ENCODE measurements around the gene HORMAD2. TPM values are rescaled to one million over a fixed set of nuclear protein-coding genes. Genes with fewer than 3 reads are reported as not detected.

Gene HORMAD2
- total and polyA plus RNA-seq, 9 of the 15 experiments (the other 6 are each of a cell fraction or from before 2014, with no cell fraction given) = not detected

DNA sequence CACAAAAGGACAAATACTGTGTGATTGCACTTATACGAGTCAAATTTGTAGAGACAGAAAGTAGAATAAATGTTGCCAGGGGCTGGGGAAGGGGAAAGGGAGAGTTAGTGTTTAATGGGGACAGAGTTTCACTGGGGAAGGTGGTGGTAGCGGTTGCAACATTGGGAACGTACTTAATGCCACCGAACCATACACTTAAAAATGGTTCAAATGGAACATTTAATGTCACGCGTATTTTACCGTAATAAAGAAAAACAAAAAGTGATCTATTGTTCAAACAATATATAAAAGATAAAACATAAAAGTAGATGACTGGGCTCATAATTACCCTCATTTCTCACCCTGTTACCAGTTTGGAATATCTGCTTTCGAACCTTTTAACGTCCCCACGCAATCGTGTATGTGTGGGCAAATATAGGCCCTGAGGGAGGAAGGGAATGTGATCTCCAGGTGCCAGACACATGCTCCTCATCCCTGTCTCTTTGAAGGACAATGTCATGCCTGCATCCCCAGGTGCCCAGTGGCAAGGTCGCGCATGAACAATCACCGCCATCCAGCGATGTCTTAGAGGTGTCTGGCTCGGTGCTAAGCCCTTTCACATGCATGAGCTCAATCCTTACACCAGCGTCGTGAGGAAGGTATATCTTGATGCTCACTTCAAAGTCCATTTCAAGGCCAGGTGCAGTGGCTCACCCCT lies 131.0 kb downstream of the HORMAD2 start:
- in situ Hi-C loops (cut with MboI) (no loop called here), intact Hi-C loops (cut with micrococcal nuclease) (no loop called here)
- ATAC-seq = no peak
- POLR2A ChIA-PET = interaction anchor here (0.7 kb wide), 1 partner anchor 19 kb away, joined by 8 read pairs; no protein-coding TSS in a partner anchor
- Histone ChIP-seq H3K27me3 (ENCODE audit: control insufficient read depth in 2 of 2, insufficient read depth in 2 of 2, low read length in 2 of 2) (no peaks in the 10 kb centered on the region), H2AFZ (ENCODE audit: low read depth, low read length) (no peak overlapping the region), H3K9me1 (ENCODE audit: control insufficient read depth, insufficient read depth, low read length) (no peaks in the 10 kb centered on the region), H3K9ac (ENCODE audit: insufficient read depth in 1 of 2, low read depth in 2 of 2, low read length in 2 of 2) (no peak overlapping the region), H3K9me3 (replicated peaks; ENCODE audit: control insufficient read depth, insufficient read depth, low read depth, low read length) (no peaks in the 10 kb centered on the region), H3K27ac (ENCODE audit: extremely low read depth, low read depth, low read length) (no peak overlapping the region), H3K4me3 (no peak overlapping the region), H3K79me2 (ENCODE audit: control insufficient read depth, insufficient read depth, low read length) (no peaks in the 10 kb centered on the region), H4K20me1 (replicated peaks; ENCODE audit: control insufficient read depth, insufficient read depth, low read length) (no peaks in the 10 kb centered on the region), H3K4me1 (replicated peaks in 1 of 2; ENCODE audit: control insufficient read depth in 2 of 2, insufficient read depth in 2 of 2, low read length in 2 of 2) (peaks cover 24 to 39% of the 10 kb centered on the region in 2 experiments), H3K36me3 (ENCODE audit: control insufficient read depth, insufficient read depth, low read length) (no peaks in the 10 kb centered on the region), H3K4me2 (ENCODE audit: insufficient read depth, low read length) (no peak overlapping the region)
- BruUV-seq (replicated peaks) = no TSS peak
- no peak for DNase-seq (ENCODE audit: extremely low read depth in 1 of 4, low spot score in 3 of 4)
- WGBS (ENCODE audit: insufficient coverage, low coverage, missing lambda C conversion rate) = 85% methylated on average over 17 of the region's 18 CpGs
- CTCF ChIA-PET (ENCODE audit: low intra/inter-chr PET ratio) = no interaction called here
- no peak for FAIRE-seq
- TF ChIP-seq, protein P1, sequence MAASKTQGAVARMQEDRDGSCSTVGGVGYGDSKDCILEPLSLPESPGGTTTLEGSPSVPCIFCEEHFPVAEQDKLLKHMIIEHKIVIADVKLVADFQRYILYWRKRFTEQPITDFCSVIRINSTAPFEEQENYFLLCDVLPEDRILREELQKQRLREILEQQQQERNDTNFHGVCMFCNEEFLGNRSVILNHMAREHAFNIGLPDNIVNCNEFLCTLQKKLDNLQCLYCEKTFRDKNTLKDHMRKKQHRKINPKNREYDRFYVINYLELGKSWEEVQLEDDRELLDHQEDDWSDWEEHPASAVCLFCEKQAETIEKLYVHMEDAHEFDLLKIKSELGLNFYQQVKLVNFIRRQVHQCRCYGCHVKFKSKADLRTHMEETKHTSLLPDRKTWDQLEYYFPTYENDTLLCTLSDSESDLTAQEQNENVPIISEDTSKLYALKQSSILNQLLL (CRISPR knock-in tag; IDR thresholded peaks at IDR 0.05; ENCODE audit: borderline replicate concordance) = peak; percentile 65; the same call in 1 of the 2 replicates
- TF ChIP-seq, protein P2, sequence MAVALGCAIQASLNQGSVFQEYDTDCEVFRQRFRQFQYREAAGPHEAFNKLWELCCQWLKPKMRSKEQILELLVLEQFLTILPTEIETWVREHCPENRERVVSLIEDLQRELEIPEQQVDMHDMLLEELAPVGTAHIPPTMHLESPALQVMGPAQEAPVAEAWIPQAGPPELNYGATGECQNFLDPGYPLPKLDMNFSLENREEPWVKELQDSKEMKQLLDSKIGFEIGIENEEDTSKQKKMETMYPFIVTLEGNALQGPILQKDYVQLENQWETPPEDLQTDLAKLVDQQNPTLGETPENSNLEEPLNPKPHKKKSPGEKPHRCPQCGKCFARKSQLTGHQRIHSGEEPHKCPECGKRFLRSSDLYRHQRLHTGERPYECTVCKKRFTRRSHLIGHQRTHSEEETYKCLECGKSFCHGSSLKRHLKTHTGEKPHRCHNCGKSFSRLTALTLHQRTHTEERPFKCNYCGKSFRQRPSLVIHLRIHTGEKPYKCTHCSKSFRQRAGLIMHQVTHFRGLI (CRISPR knock-in tag; IDR thresholded peaks at IDR 0.05) = no peak
